GM23338 (cell line): ENCODE measurements around the gene RBM12. TPM values are rescaled to one million over a fixed set of nuclear protein-coding genes. Genes with fewer than 3 reads are reported as not detected.

ENCODE experiments used
- ATAC-seq: fragments of 200-7000 bp; cut with Tn5 transposase; 3 replicates; pipeline ENCODE4 v1.9.1; 2020
- DNase-seq: peaks from one replicate; pipeline ENCODE4 v3.0.0-alpha.2; 2015; ENCODE audit warnings: low spot score
- H2AFZ ChIP-seq: fragments of 200-600 bp; sonication (generic); 2 replicates; pipeline ENCODE4 v1.8.0; 2016; ENCODE audit warnings: antibody characterized with exemption, mild to moderate bottlenecking, moderate library complexity
- H3F3A ChIP-seq: fragments of 200-600 bp; sonication (generic); replicated peaks from 2 replicates; pipeline ENCODE4 v1.8.0; 2017; ENCODE audit warnings: antibody characterized with exemption, mixed run types, low read depth
- H3K27ac ChIP-seq: fragments of 200-600 bp; sonication (generic); 2 replicates; pipeline ENCODE4 v1.6.1; 2016; ENCODE audit warnings: low read depth
- H3K27me3 ChIP-seq: fragments of 200-600 bp; sonication (generic); 2 replicates; pipeline ENCODE4 v1.8.0; 2016; ENCODE audit warnings: mild to moderate bottlenecking, mixed run types, moderate library complexity; ENCODE audit not compliant: insufficient read depth
- H3K36me3 ChIP-seq: fragments of 200-600 bp; sonication (generic); 2 replicates; pipeline ENCODE4 v1.8.0; 2016; ENCODE audit warnings: mild to moderate bottlenecking; ENCODE audit not compliant: insufficient read depth
- H3K4me1 ChIP-seq: fragments of 200-600 bp; sonication (generic); 2 replicates; pipeline ENCODE4 v1.8.0; 2016; ENCODE audit warnings: mild to moderate bottlenecking, moderate library complexity; ENCODE audit not compliant: insufficient read depth
- H3K4me2 ChIP-seq: fragments of 200-600 bp; sonication (generic); 2 replicates; pipeline ENCODE4 v1.7.1; 2017; ENCODE audit warnings: mixed run types
- H3K4me3 ChIP-seq: fragments of 200-600 bp; sonication (generic); 2 replicates; pipeline ENCODE4 v1.6.1; 2016; ENCODE audit warnings: mixed run types
- H3K79me2 ChIP-seq: fragments of 200-600 bp; sonication (generic); replicated peaks from 2 replicates; pipeline ENCODE4 v1.8.0; 2017; ENCODE audit warnings: mild to moderate bottlenecking; ENCODE audit not compliant: insufficient read depth
- H3K9me2 ChIP-seq: fragments of 200-600 bp; sonication (generic); 2 replicates; pipeline ENCODE4 v1.8.0; 2017; ENCODE audit not compliant: insufficient read depth
- H4K20me1 ChIP-seq: fragments of 200-600 bp; sonication (generic); replicated peaks from 2 replicates; pipeline ENCODE4 v1.8.0; 2017; ENCODE audit warnings: mild to moderate bottlenecking; ENCODE audit not compliant: insufficient read depth
- H3K27ac Mint-ChIP-seq: 2 replicates; pipeline ENCODE4 v1.8.0; 2020; ENCODE audit warnings: inconsistent platforms, mild to moderate bottlenecking, moderate library complexity, mixed read lengths
- H3K27me3 Mint-ChIP-seq: 3 replicates; pipeline ENCODE4 v1.8.0; 2022; ENCODE audit warnings: low read depth, mild to moderate bottlenecking, moderate library complexity, mixed read lengths, inconsistent platforms; ENCODE audit not compliant: insufficient read depth, poor library complexity
- H3K36me3 Mint-ChIP-seq: 3 replicates; pipeline ENCODE4 v1.8.0; 2021; ENCODE audit warnings: low read depth, mild to moderate bottlenecking, inconsistent platforms, moderate library complexity, mixed read lengths
- H3K4me1 Mint-ChIP-seq: 3 replicates; pipeline ENCODE4 v1.8.0; 2020; ENCODE audit warnings: mild to moderate bottlenecking, inconsistent platforms, mixed read lengths
- H3K4me3 Mint-ChIP-seq: 3 replicates; pipeline ENCODE4 v1.8.0; 2021; ENCODE audit warnings: moderate library complexity, mild to moderate bottlenecking, inconsistent platforms, mixed read lengths
- H3K9me3 Mint-ChIP-seq: 3 replicates; pipeline ENCODE4 v1.8.0; 2020; ENCODE audit warnings: moderate library complexity, mild to moderate bottlenecking, inconsistent platforms, mixed read lengths
- CREB1 ChIP-seq: fragments of 250-450 bp; sonication (Bioruptor Pico); IDR thresholded peaks from 2 replicates; pipeline ENCODE4 v1.5.0; 2020; ENCODE audit warnings: low read depth, mild to moderate bottlenecking, moderate library complexity
- CTCF ChIP-seq, 2 experiments: fragments of 200-600 bp in 1 of 2; sonication (generic) in 1 of 2; conservative IDR thresholded peaks; 2 replicates each; pipeline versions ENCODE4 v1.5.1 to v1.6.1; 2016 to 2017; ENCODE audit warnings: antibody characterized with exemption in 2 of 2, low read depth in 2 of 2, mild to moderate bottlenecking in 2 of 2, moderate library complexity in 1 of 2
- EZH2phosphoT487 ChIP-seq: fragments of 200-600 bp; sonication (generic); IDR thresholded peaks from one replicate; pipeline ENCODE4 v1.8.1; 2018; ENCODE audit warnings: antibody characterized with exemption; ENCODE audit not compliant: unreplicated experiment
- JUNB ChIP-seq: IDR thresholded peaks from one replicate; pipeline ENCODE4 v1.6.1; 2016; ENCODE audit warnings: antibody characterized with exemption; ENCODE audit not compliant: unreplicated experiment
- NANOG ChIP-seq: IDR thresholded peaks from 2 replicates; pipeline ENCODE4 v1.6.1; 2016; ENCODE audit warnings: antibody characterized with exemption, borderline replicate concordance
- POLR2AphosphoS5 ChIP-seq: IDR thresholded peaks from 2 replicates; pipeline ENCODE4 v1.6.1; 2016; ENCODE audit warnings: antibody characterized with exemption, low read depth
- STAT1 ChIP-seq: IDR thresholded peaks from one replicate; pipeline ENCODE4 v1.6.1; 2016; ENCODE audit warnings: antibody characterized with exemption; ENCODE audit not compliant: unreplicated experiment
- ZNF114 ChIP-seq: fragments of 250-450 bp; sonication (Bioruptor Pico); IDR thresholded peaks from 2 replicates; pipeline ENCODE4 v1.5.0; 2020; ENCODE audit warnings: mild to moderate bottlenecking, moderate library complexity
- ZNF331 ChIP-seq: fragments of 250-450 bp; sonication (Bioruptor Pico); IDR thresholded peaks from 2 replicates; pipeline ENCODE4 v1.5.0; 2020; ENCODE audit warnings: low read depth, mild to moderate bottlenecking, moderate library complexity
- ZNF462 ChIP-seq: fragments of 250-450 bp; sonication (Bioruptor Pico); IDR thresholded peaks from 2 replicates; pipeline ENCODE4 v1.5.0; 2020; ENCODE audit warnings: mild to moderate bottlenecking, moderate library complexity
- polyA plus RNA-seq: library from polyadenylated mRNA; unstranded; fragments of >200 nt; fragmentation: Nextera tagmentation; extraction: Ambion mirVana; gene quantifications from 2 replicates; pipeline ENCODE4 v1.2.1, GENCODE V29; 2016
- total RNA-seq: library from RNA; depleted of rRNA; stranded (reverse); fragments of >200 nt; shearing (Covaris generic); gene quantifications from 2 replicates; pipeline ENCODE4 v1.2.3, GENCODE V29; 2014

The RBM12 gene
- total and polyA plus RNA-seq, 2 experiments from 2014 or later, result 22.3 to 82.2 TPM

- DNase-seq (no peak), ATAC-seq (no peak)
- H3K27ac Mint-ChIP-seq, result no peak overlapping the region
- H3K36me3 Mint-ChIP-seq, result peaks cover 6% of the 10 kb centered on the region; the same call in 2 of the 3 replicates
- Histone ChIP-seq H3K79me2 (peaks cover 99% of the 10 kb centered on the region), H3K4me1 (peaks cover 5% of the 10 kb centered on the region; the same call in 1 of the 2 replicates), H3K4me2 (no peak overlapping the region), H3K36me3 (peaks cover 4% of the 10 kb centered on the region), H4K20me1 (peaks cover 88% of the 10 kb centered on the region), H3K27me3 (no peaks in the 10 kb centered on the region), H3K27ac (no peak overlapping the region), H3F3A (0 out of 2 replicates have a peak, but pooled peaks cover 8% of the 10 kb centered on the region), H3K9me2 (no peaks in the 10 kb centered on the region), H2AFZ (no peak overlapping the region), H3K4me3 (no peak overlapping the region)
- H3K4me3 Mint-ChIP-seq, result no peak overlapping the region
- H3K27me3 Mint-ChIP-seq, result no peaks in the 10 kb centered on the region
- no peaks in the 10 kb centered on the region for H3K9me3 Mint-ChIP-seq
- H3K4me1 Mint-ChIP-seq, result peaks cover 11% of the 10 kb centered on the region; the same call in 2 of the 3 replicates
- TF ChIP-seq CREB1 (CRISPR knock-in tag) (no peak), EZH2phosphoT487 (no peak), ZNF462 (no peak), POLR2AphosphoS5 (no peak), ZNF114 (no peak), NANOG (no peak), JUNB (no peak), ZNF331 (CRISPR knock-in tag) (no peak), STAT1 (no peak), CTCF (conservative IDR thresholded peaks at IDR 0.05; ENCODE audit: low read depth in 2 of 2) (no peak)
Measured at GRCh38 chr20:35648836-35649235, 15.9 kb downstream of the RBM12 start.
